ENCODE data around the gene TAF3. TPM values are rescaled to one million over a fixed set of nuclear protein-coding genes. Genes with fewer than 3 reads are reported as not detected.

The TAF3 gene
- total RNA-seq, 1 donor from 2014 or later: 3.3 TPM

DNA sequence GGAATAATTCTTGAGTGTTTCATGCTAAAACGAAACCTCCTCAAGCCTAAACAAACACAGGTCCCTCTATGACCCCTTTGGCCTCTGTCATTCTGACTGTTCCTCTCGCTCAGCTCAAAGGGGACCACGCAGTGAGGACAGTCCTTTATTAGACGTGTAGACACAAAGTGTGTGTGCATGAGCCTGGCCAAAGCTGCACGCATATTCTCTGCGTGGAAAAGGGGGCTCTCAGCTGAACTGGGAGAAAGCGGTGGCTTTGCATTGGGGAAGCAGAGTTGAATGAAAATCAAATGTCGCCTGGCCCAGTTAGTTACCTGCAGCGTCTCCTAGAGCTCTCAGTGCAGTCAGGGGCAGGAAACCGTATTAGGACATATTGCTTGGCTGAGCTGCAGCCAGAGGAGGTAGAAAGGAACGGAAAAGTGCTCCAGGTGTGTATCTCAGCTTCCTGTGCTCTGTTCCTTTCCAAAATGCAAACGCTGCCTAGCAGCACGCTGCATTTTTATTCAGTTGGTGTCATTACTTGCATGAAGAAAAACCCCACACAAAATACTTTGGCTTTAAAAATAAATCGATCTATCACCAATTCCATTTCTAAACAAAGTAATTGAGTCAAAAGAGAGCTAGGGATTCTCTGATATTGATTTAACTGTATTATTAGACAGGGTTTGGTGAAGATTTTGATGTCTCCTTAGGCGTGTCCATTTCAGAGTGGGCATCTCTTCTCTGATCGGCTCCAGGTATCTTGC lies 241.1 kb downstream of the TAF3 start:
- no peak for ATAC-seq

DNA sequence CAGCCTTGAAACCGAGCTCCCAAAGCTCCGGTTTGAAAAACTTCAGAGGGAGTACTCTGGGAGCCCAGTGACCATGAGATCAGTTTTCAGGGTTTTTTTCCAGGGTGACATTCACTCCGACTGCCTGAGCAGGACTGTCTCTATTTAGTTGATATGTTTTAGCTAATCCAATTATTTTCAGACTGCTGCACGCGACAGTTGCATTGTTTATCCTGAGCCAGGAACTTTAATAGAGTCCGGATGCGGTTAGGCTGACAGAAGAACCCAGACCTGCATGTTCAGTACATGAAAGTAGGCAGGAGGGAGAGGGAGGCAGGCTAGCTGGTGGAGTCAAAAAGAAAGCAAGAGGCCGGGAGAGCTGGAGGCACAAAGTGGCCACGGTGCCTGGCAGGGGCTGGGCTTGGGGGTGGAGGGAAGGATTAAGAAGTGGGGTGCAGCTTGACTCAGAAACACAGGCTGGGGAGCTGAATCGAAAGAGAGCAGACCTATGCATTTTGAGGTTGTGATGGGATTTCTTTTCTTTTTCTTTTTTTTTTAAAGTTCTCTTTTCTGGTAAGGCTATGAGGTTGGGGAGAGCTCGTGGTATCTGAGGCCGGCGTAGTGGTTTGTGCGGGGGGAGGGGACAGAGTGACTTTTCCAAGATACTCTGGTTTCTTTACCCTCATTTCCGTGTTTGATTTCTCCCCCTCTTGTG lies 241.9 kb downstream of the TAF3 start:
- ATAC-seq: no peak

DNA sequence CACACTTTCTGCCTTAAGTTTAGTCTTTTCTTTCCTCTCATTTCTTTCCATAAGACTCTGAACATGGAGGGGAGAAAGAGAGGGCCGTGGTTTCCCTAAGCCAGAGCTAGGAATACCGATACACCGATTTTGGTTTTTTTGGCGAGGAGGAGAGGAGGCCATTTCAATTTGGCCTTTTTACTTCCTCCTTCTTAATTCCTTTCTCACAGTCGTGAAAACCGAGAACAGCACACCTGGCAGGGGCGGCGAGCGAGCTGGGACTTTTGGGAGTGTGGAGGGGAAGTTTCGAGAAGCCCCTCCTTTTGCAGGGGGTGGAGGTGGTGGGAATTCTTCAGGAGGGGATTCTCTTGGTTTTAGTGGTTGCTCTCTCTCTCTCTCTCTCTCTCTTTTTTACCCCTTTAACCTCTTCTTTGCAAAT lies 242.4 kb downstream of the TAF3 start:
- no peak for ATAC-seq

DNA sequence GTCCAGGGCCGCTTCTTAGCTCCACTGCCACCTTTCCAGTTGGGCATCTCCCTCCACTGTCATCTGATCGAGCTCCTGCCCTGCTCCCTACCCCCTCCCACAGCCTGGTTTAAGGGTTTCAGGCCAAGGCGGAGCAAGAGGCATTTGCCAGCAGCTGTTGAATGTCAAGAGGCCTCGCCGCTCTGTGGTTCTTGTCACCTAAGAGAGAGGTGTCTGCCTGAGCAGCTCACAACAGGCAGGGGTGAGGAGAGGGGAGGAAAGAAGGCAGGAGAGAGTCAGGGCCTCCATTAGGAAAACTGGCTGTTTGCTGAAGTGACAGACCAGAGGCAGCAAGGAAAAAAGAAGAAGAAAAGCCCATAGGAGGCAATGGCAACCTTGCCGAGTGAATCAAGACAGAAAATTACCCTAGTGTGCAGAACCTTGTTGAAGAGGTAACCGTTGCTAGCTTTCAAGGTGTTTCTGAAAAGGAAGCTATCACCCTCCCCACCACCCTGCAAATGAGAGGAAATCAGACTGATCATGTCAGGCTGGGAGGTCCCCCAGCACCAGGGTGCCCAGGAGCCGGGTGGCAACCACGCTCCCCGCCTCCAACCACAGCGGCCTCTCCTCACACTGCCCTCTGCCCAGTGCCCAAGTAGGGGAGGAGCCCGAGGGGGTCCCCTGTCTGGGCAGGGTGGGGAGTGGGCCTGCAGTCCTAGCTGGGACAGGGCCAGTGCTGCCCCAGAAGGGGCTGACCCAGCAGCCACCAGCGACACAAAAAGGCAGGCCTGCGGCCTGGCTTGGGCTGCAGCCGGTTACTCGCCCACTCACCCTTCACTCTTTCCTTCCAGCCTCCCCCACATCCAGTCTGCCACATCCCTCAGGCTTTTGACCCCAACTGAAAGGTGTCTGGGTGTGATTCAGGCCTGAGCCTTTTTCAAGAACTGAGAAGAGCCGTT lies 243.2 kb downstream of the TAF3 start:
- ATAC-seq: no peak

DNA sequence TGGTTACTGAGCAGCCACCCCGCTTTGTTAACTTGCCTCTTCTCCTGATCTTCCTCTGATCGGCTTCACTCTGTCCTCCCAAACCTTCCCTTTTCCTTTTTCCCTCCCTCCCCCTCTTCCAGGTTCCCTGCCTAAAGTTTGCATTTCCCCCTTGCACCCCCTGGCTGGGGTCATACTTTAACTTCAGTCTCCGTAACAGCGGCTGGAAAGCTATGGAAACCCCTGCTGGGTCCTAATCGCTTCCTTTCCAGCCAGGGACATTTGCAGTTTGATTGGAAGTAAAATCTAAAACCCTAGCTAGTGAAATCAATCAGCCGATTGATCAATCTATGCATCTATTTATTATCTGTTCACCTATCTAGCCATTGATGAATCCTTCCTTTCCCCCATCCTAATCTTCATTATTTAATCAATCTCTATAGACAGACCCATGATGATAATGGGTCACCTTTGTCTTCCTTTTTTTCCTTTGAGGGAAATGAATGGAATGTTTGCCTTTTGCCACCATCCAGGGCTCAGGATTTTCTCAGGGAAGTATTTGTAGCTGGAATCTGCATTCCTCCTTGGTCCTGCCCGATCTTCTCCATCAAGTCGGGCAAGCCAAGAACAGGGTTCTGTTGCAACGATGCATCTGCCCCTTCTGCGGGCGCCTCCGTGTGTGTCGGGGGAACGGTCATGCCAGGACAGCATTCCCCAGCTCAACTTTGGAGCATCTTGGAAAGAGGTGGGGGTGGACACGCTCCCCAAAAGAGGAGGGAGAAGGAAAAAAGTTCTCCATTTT lies 245.0 kb downstream of the TAF3 start:
- ATAC-seq: no peak

DNA sequence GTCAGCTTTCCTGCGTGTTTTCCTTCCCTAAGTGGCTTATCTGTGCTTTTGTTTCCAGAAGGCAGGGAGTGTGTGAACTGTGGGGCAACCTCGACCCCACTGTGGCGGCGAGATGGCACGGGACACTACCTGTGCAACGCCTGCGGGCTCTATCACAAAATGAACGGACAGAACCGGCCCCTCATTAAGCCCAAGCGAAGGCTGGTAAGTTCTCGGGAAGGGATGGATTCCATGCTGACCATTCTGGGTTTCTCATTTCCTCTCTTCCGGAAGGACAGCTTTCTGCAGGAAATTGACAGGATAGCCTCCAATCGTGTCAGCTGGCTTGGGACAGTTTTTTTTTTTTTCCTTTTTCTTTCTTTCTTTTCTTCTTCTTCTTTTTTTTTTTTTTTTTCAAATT lies 245.6 kb downstream of the TAF3 start:
- ATAC-seq: no peak

DNA sequence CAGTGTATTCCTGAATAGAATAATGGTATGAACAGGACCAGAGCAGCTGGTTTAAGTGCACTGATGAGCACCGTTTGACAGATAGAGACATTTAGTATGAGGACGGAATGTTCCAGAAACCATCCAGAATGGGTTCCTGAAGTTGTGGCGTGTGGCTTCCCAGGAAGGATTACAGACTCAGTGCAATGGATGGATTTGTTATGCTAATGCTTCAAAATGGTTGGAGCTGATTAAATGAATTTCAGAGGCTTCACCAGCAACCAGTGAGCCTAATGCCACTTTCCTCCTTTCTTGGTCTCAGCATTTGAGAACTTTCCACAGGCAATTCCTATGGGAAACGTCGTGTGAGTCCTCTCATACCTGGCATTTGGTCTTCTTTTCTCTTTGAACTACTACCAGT lies 246.1 kb downstream of the TAF3 start:
- ATAC-seq: no peak

DNA sequence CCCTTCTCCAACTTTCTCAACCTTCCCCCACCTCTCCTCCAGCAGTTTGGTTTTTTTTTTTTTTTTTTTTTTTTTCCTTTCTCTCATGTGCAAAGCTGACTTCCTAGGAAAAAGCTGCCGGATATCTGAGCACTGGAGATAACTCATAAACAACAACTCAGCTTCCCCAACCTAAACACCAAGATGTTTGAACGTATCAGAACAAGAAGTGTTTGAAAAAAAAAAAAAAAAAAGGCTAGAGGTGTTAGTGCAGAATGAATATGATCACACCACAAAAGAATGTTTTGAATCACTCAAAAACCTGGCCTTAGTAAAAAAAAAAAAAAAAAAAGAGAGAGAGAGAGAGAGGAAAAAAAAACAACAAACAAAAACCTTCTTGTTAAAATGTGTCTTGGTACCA lies 247.3 kb downstream of the TAF3 start:
- ATAC-seq: no peak

DNA sequence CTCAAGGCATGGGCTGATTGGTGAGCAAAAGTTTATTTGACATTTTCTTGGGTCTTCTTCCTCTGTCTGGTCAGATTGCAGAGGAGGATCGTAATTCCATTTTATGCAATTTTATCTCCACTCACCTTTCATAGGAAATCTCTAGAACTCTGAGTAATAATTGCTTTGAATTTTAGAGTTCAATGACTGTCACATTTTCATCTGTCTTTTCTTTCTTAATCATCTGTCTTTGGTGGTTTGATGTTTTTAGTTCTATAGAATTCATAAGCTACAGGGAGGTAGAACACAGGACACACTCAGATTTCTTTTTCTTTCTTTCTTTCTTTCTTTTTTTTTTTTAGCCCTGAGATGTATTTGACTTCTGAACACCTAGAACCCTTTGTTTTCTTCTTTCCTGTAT lies 247.8 kb downstream of the TAF3 start:
- no peak for ATAC-seq

Other genes starting within 250 kb of the TAF3 start
- gene ITIH5, start 151.5 kb upstream of the TAF3 start, total RNA-seq: 2.3 TPM
- gene ITIH2, start 115.2 kb upstream of the TAF3 start, total RNA-seq: not detected
- gene KIN, start 30.5 kb upstream of the TAF3 start, total RNA-seq: 8.3 TPM
- 316 TPM for gene ATP5F1C, start 30.3 kb upstream of the TAF3 start, total RNA-seq
- 0.76 TPM for gene GATA3, start 236.2 kb downstream of the TAF3 start, total RNA-seq

Data from esophagus mucosa (tissue), 1 donor.